Activated CD4-positive, alpha-beta memory T cell treated with anti-CD3 and anti-CD28 coated beads, Interleukin-2, amount 10 ng/mL, durations not matched to agents 7 days and 5 days (primary cell): ENCODE measurements around the gene RBM44. TPM values are rescaled to one million over a fixed set of nuclear protein-coding genes. Genes with fewer than 3 reads are reported as not detected.

ENCODE experiments used
- CTCF ChIA-PET: fragments of 350-600 bp; sonication (Branson Sonifier 250); formaldehyde crosslinking; loops from one replicate; lab custom pipeline; 2021; ENCODE audit warnings: antibody characterized with exemption, inconsistent platforms; lab: Charles Lee
- POLR2A ChIA-PET: fragments of 350-600 bp; sonication (Branson Sonifier 250); formaldehyde crosslinking; loops from one replicate; lab custom pipeline; 2021; ENCODE audit warnings: antibody characterized with exemption; lab: Charles Lee
- DNase-seq: peaks from one replicate; pipeline ENCODE4 v3.0.0-alpha.2; 2020
- H3K27ac Mint-ChIP-seq: one replicate; pipeline ENCODE4 v1.8.0; 2021; ENCODE audit warnings: mild to moderate bottlenecking, mixed read lengths
- H3K27me3 Mint-ChIP-seq: one replicate; pipeline ENCODE4 v1.8.0; 2021; ENCODE audit warnings: mixed read lengths
- H3K36me3 Mint-ChIP-seq: one replicate; pipeline ENCODE4 v1.8.0; 2021; ENCODE audit warnings: low read depth, mixed read lengths
- H3K4me1 Mint-ChIP-seq: one replicate; pipeline ENCODE4 v1.8.0; 2021; ENCODE audit warnings: mixed read lengths
- H3K4me3 Mint-ChIP-seq: one replicate; pipeline ENCODE4 v1.8.0; 2021; ENCODE audit warnings: mild to moderate bottlenecking, mixed read lengths
- H3K9me3 Mint-ChIP-seq: one replicate; pipeline ENCODE4 v1.8.0; 2021; ENCODE audit warnings: mixed read lengths
- total RNA-seq, 2 experiments: library from RNA; stranded (reverse); gene quantifications; one replicate each; pipeline ENCODE4 v1.2.3, GENCODE V29; 2021

The RBM44 gene
- total RNA-seq, 2 experiments from 2014 or later, result 0.75 to 0.93 TPM

DNA sequence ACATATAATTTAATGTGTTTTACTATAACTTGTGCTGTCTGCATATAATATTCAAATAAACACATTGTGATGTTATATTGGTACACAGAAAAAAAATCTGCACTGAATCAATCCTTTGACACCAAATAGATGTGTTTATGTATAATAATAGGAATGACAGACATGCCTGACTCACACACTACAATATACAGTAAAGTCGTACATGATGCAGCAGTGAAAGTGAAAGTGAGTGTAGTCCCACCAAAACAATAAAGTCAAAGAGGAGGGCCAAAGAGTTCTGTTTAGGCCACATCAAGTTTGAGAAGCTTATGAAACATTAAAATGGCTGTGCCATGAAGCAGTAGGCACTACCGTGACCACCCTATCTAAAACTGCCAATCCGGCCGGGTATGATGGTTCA lies 8.2 kb upstream of the RBM44 start:
- no peak overlapping the region for H3K4me3 Mint-ChIP-seq
- CTCF ChIA-PET, result no interaction called here
- POLR2A ChIA-PET, result interaction anchor here (0.7 kb wide), 1 partner anchor 12 kb away, joined by 3 read pairs; no protein-coding TSS in a partner anchor

DNA sequence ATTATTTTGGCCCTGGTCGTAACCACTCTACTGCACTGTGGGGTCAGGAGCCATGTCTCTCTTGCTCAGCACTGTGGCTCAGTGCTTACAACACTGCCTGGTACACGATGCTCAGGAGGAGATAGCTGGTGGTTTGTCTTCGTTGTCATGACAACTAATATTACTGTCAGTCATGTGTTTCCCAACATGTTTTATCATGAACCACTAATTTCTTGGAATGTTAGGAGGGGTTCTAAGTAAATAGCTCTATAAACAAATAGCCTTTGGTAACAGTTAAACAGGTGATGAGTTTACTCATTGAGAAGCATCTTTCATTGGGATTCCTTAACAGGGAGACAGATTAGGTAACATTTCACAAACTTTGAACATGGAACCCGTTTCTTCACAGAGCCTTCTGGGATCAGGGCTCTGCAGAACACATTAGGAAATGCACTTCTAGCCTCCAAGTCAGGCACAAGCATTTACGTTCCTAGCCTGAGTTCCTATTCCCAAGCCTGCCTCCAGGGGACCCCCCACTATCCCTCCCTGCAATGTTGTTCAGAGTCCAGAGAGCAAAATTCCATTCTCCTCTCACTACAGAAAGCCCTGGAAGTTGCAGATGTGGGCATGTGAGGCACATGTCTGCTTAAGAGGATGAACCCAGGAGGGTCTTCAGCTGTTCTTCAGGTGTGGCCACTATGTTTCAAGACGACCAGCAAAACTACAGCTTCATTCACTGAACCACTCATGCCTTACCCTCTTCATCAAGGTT lies 6.4 kb upstream of the RBM44 start:
- POLR2A ChIA-PET, result no interaction called here
- DNase-seq, result no peak
- Mint-ChIP-seq H3K4me3 (no peak overlapping the region), H3K9me3 (no peaks in the 10 kb centered on the region), H3K4me1 (peaks cover 4% of the 10 kb centered on the region), H3K27ac (no peak overlapping the region), H3K27me3 (no peaks in the 10 kb centered on the region), H3K36me3 (peaks cover 14% of the 10 kb centered on the region)
- CTCF ChIA-PET, result no interaction called here

More for the DNA sequence above, 8.2 kb upstream of the RBM44 start:
- no peaks in the 10 kb centered on the region for H3K27me3 Mint-ChIP-seq
- H3K27ac Mint-ChIP-seq, result no peak overlapping the region
- peaks cover 27% of the 10 kb centered on the region for H3K36me3 Mint-ChIP-seq
- H3K4me1 Mint-ChIP-seq, result peaks cover 4% of the 10 kb centered on the region
- DNase-seq, result no peak
- H3K9me3 Mint-ChIP-seq, result no peaks in the 10 kb centered on the region

DNA sequence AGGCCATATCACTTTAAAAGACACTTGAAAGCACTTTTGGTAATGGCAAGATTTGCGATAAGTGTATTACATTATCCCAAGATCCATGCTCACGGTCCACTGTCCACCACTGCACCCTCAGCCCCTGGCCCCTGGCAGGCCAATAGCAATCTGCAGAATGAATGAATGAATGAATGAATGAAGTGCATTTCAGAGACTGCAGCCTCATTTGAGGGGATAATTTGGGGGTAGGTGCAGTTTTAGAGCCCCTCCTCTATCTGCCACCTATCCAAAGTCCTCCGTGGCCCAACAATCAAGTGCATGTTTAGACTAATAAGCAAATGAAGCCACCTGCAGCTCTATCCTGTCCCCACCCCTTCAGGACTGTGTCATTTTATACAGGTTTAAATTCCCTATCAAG lies 1.3 kb upstream of the RBM44 start:
- CTCF ChIA-PET, result no interaction called here
- Mint-ChIP-seq H3K9me3 (no peaks in the 10 kb centered on the region), H3K27me3 (no peaks in the 10 kb centered on the region), H3K4me3 (no peak overlapping the region), H3K36me3 (peaks cover 4% of the 10 kb centered on the region), H3K27ac (no peak overlapping the region), H3K4me1 (no peaks in the 10 kb centered on the region)
- POLR2A ChIA-PET, result no interaction called here
- DNase-seq, result no peak

GRCh38 chr2:237799060-237799428 lies 465 bp downstream of the RBM44 start:
- CTCF ChIA-PET, result no interaction called here
- H3K27me3 Mint-ChIP-seq, result no peaks in the 10 kb centered on the region
- DNase-seq, result no peak
- no peaks in the 10 kb centered on the region for H3K4me1 Mint-ChIP-seq
- no peaks in the 10 kb centered on the region for H3K9me3 Mint-ChIP-seq
- H3K27ac Mint-ChIP-seq, result no peak overlapping the region
- peaks cover 4% of the 10 kb centered on the region for H3K36me3 Mint-ChIP-seq
- POLR2A ChIA-PET, result no interaction called here
- no peak overlapping the region for H3K4me3 Mint-ChIP-seq

DNA sequence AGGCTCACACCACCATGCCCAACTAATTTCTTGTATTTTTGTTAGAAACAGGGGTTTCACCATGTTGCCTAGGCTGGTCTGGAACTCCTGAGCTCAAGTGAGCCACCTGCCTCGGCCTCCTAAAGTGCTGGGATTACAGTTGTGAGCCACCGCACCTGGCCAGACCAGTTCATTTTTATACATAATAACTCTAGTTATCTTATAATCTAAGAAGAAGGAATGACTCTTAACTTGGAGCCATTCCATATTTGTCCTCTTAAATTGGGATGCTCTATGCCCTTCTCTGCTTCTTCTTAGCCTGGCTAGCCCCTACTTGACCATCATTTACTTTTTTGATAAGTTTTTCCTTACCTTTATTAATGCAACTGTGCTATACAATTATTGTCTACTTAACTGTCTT lies 2.9 kb downstream of the RBM44 start:
- peaks cover 2% of the 10 kb centered on the region for H3K27me3 Mint-ChIP-seq
- DNase-seq, result no peak
- ChIA-PET CTCF (no interaction called here), POLR2A (no interaction called here)
- H3K36me3 Mint-ChIP-seq, result peaks cover 4% of the 10 kb centered on the region
- H3K9me3 Mint-ChIP-seq, result no peaks in the 10 kb centered on the region
- no peak overlapping the region for H3K27ac Mint-ChIP-seq
- H3K4me1 Mint-ChIP-seq, result no peaks in the 10 kb centered on the region
- H3K4me3 Mint-ChIP-seq, result no peak overlapping the region

DNA sequence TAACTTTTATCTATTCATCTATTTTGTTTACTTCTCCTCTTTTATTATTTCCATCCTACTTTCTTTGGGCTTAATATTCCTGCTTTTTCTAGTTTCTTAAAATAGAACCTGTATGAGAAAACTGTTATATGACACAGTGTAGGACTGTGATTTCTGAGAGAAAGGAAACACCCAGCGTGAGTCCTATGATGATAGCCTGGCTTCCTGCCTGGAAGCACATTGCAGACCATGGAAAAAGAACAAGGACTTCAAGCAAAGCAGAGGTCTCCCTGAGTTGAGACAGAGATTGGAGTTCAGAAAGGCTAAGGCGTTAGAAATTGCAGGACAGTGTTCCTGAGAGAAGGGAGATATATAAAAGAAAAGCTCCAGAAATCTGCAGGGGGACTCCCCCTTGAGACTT lies 7.8 kb downstream of the RBM44 start:
- DNase-seq, result no peak
- Mint-ChIP-seq H3K27me3 (peaks cover 18% of the 10 kb centered on the region), H3K9me3 (no peaks in the 10 kb centered on the region), H3K27ac (no peak overlapping the region), H3K4me3 (no peak overlapping the region), H3K36me3 (no peaks in the 10 kb centered on the region), H3K4me1 (no peaks in the 10 kb centered on the region)
- ChIA-PET CTCF (no interaction called here), POLR2A (no interaction called here)

- H3K27ac Mint-ChIP-seq, result no peak overlapping the region
- no peaks in the 10 kb centered on the region for H3K36me3 Mint-ChIP-seq
Observed at GRCh38 chr2:237815637-237816036, 17.1 kb downstream of the RBM44 start.

DNA sequence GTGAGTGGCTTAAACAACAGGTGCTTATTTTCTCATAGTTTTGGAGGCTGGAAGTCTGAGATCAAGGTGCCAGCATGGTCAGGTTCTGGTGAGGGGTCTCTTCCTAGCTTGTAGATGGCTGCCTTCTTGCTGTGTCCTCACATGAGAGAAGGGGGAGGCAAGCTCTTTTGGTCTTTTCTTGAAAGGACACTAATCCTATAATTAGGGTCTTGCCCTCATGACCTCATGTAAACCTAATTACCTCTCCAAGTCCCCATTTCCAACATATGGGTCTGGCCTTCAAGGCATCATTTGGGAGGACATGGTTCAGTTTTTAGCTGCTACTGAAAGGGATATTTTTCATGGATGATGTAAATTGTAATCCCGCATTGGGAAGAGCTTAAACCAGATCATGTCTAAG lies 18.0 kb downstream of the RBM44 start:
- ChIA-PET POLR2A (no interaction called here), CTCF (no interaction called here)
- Mint-ChIP-seq H3K27me3 (peaks cover 3% of the 10 kb centered on the region), H3K4me3 (no peak overlapping the region), H3K9me3 (no peaks in the 10 kb centered on the region), H3K27ac (no peak overlapping the region), H3K36me3 (no peaks in the 10 kb centered on the region), H3K4me1 (peaks cover 23% of the 10 kb centered on the region)
- no peak for DNase-seq

More at GRCh38 chr2:237815637-237816036, 17.1 kb downstream of the RBM44 start:
- CTCF ChIA-PET, result no interaction called here
- DNase-seq, result no peak
- H3K9me3 Mint-ChIP-seq, result no peaks in the 10 kb centered on the region
- POLR2A ChIA-PET, result no interaction called here
- peaks cover 23% of the 10 kb centered on the region for H3K4me1 Mint-ChIP-seq
- H3K4me3 Mint-ChIP-seq, result no peak overlapping the region
- H3K27me3 Mint-ChIP-seq, result peaks cover 3% of the 10 kb centered on the region

DNA sequence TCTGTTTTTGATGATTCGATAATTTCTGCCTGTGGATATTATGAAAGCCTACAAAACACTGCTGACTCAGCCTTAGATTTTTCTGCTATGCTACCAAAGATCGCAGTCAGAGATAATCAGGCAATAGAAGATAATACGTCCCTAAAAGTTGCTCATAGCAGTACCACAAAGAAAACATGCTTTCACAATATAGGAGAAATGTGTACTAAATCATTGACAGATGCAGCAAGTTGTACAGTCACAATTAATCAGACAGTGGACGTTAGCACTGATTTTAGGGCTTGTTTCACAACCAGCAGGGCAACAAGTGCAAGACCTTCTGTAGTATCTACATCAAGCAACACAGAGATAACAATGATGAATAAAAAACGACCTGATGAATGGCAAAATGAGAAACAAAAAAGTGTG lies 19.5 kb downstream of the RBM44 start:
- H3K27me3 Mint-ChIP-seq, result no peaks in the 10 kb centered on the region
- no peak overlapping the region for H3K27ac Mint-ChIP-seq
- DNase-seq, result no peak
- H3K4me3 Mint-ChIP-seq, result no peak overlapping the region
- H3K9me3 Mint-ChIP-seq, result no peaks in the 10 kb centered on the region
- ChIA-PET CTCF (no interaction called here), POLR2A (no interaction called here)
- no peaks in the 10 kb centered on the region for H3K36me3 Mint-ChIP-seq
- peaks cover 23% of the 10 kb centered on the region for H3K4me1 Mint-ChIP-seq

DNA sequence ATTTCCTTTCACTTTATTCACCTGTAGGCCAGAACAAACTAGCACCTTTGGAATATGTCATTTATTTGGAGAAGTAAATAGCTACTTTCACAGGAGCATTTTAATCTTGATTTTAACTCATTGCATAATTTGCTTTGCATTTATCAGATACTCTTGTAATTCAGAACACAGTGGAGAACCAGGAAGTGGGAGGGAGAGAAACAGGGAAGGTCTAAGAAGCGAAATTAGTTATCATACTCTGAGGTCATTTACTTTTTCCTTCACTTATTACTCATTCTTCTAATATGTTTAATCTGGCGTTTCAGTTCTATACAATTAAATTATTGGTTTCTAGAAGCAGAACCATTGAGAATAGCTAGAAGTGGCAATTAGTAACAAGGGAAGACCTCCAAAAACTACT lies 20.7 kb downstream of the RBM44 start:
- Mint-ChIP-seq H3K27me3 (no peaks in the 10 kb centered on the region), H3K9me3 (no peaks in the 10 kb centered on the region), H3K4me1 (peaks cover 23% of the 10 kb centered on the region), H3K27ac (no peak overlapping the region), H3K36me3 (no peaks in the 10 kb centered on the region), H3K4me3 (no peak overlapping the region)
- no peak for DNase-seq
- ChIA-PET CTCF (no interaction called here), POLR2A (no interaction called here)

DNA sequence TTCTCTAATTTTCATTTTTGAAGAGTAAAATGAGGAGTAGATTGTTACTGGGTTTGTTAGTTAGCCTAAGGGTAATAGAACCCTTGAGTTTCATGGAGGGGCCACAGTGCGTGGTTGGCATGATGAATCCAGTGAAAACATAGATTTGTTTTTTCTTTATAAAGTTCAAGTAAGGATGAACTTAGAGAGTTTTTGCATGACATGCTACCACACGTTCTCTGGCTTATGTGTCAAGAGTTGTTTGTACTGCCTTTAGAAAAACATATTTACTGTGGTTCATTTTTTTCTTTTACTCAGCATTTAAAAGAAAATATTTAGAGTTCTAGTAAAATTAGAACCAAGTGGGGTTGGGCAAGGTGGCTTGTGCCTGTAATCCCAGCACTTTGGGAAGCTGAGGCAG lies 21.8 kb downstream of the RBM44 start:
- no peaks in the 10 kb centered on the region for H3K36me3 Mint-ChIP-seq
- ChIA-PET CTCF (interaction anchor here (1.5 kb wide), 1 partner anchor 8 kb away, joined by 3 read pairs; no protein-coding TSS in a partner anchor), POLR2A (interaction anchor here (0.7 kb wide), 1 partner anchor 10 kb away, joined by 3 read pairs; no protein-coding TSS in a partner anchor)
- peaks cover 23% of the 10 kb centered on the region for H3K4me1 Mint-ChIP-seq
- no peaks in the 10 kb centered on the region for H3K9me3 Mint-ChIP-seq
- H3K27me3 Mint-ChIP-seq, result peaks cover under 1% of the 10 kb centered on the region
- H3K4me3 Mint-ChIP-seq, result no peak overlapping the region
- H3K27ac Mint-ChIP-seq, result no peak overlapping the region
- DNase-seq, result no peak

- Mint-ChIP-seq H3K27me3 (peaks cover 4% of the 10 kb centered on the region), H3K9me3 (no peaks in the 10 kb centered on the region), H3K36me3 (no peaks in the 10 kb centered on the region), H3K4me3 (no peak overlapping the region), H3K27ac (no peak overlapping the region), H3K4me1 (peaks cover 6% of the 10 kb centered on the region)
- CTCF ChIA-PET, result no interaction called here
- POLR2A ChIA-PET, result no interaction called here
- no peak for DNase-seq
Observed at GRCh38 chr2:237823544-237823943, 25.0 kb downstream of the RBM44 start.

- H3K4me1 Mint-ChIP-seq, result peaks cover 5% of the 10 kb centered on the region
- no peaks in the 10 kb centered on the region for H3K36me3 Mint-ChIP-seq
- no peak overlapping the region for H3K27ac Mint-ChIP-seq
- H3K27me3 Mint-ChIP-seq, result peaks cover 4% of the 10 kb centered on the region
- no peaks in the 10 kb centered on the region for H3K9me3 Mint-ChIP-seq
- CTCF ChIA-PET, result no interaction called here
- DNase-seq, result no peak
- no peak overlapping the region for H3K4me3 Mint-ChIP-seq
- POLR2A ChIA-PET, result no interaction called here
Observed at GRCh38 chr2:237824085-237824484, 25.5 kb downstream of the RBM44 start.

DNA sequence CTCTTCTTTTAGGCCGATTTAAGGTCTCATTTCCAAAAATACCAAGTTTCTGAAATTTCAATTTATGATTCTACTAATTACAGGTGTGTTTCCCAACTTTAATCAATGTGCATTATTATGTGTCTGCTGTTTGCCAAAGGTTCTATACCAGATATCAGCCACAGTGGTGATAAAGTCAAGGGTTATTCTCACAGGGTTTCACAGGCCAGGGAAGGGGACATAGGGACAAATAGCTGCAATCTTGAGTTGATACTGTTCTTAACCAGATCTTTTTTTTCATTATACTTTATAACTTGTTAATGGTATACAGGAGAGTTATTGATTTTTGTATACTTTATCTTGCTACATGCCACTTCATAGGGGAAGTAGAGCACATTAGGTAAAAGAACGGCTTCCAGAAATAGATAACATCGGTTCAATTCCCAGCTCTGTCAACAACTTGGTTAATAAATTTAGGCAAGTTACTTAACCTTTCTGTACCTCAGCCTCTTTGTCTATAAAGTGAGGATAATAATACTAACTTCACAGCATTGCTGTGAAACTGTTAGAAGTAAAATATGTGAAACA lies 28.9 kb downstream of the RBM44 start:
- Mint-ChIP-seq H3K36me3 (no peaks in the 10 kb centered on the region), H3K4me3 (no peak overlapping the region), H3K27me3 (peaks cover 4% of the 10 kb centered on the region), H3K4me1 (no peaks in the 10 kb centered on the region), H3K9me3 (no peaks in the 10 kb centered on the region), H3K27ac (no peak overlapping the region)
- DNase-seq, result no peak
- CTCF ChIA-PET, result interaction anchor here (0.9 to 1.4 kb wide), 3 partner anchors 78 to 438 kb away, joined by 3 read pairs; no protein-coding TSS in a partner anchor
- POLR2A ChIA-PET, result no interaction called here
